Stomach (tissue), 4 donors: ENCODE results near the gene PGBD5.

Experiments
- CTCF ChIP-seq, 7 experiments: fragments of 450-650 bp in 4 of 7; fragments of 200-600 bp in 3 of 7; sonication (generic) in 3 of 7; IDR thresholded peaks; one replicate each; pipeline ENCODE4 v1.5.1; 2016 to 2019; ENCODE audit warnings: antibody characterized with exemption in 7 of 7, control low read depth in 2 of 7, mild to moderate bottlenecking in 1 of 7
- POLR2A ChIP-seq, 4 donors: fragments of 450-650 bp; IDR thresholded peaks; one replicate each; pipeline ENCODE4 v1.6.1; 2016; ENCODE audit warnings: antibody characterized with exemption in 4 of 4, control low read depth in 2 of 4, mild to moderate bottlenecking in 1 of 4, moderate library complexity in 1 of 4
- POLR2AphosphoS5 ChIP-seq, 3 donors: sonication (generic); formaldehyde crosslinking; IDR thresholded peaks; one replicate each; pipeline ENCODE4 v1.6.1; 2016; ENCODE audit warnings: antibody characterized with exemption in 3 of 3

GRCh38 chr1:230306169-230306568, 120.0 kb downstream of the PGBD5 start:
- TF ChIP-seq CTCF (IDR thresholded peaks at IDR 0.05), result no peak
- TF ChIP-seq POLR2A (IDR thresholded peaks at IDR 0.05), result no peak
- no peak for TF ChIP-seq POLR2AphosphoS5 (IDR thresholded peaks at IDR 0.05)
